HG03103 (cell line): ENCODE measurements around the gene APOL2.
"Not testable (repeated sequence)": the region's sequence is repeated elsewhere in the genome, so short reads cannot be mapped to it uniquely, and the experiment has no call there.

ENCODE experiments used
- ATAC-seq: cut with Tn5 transposase; IDR thresholded peaks from one replicate; pipeline ENCODE4 v1.9.1; 2021; ENCODE audit warnings: low read depth; ENCODE audit not compliant: unreplicated experiment

APOL2 gene

GRCh38 chr22:36225333-36225922 lies 13.9 kb downstream of the APOL2 start:
- no peak for ATAC-seq

- ATAC-seq, result no peak
These were observed 15.1 kb downstream of the APOL2 start for GRCh38 chr22:36224245-36224644.

GRCh38 chr22:36223504-36223903 lies 15.8 kb downstream of the APOL2 start:
- ATAC-seq, result no peak

- ATAC-seq, result no peak
These were observed 16.4 kb downstream of the APOL2 start for GRCh38 chr22:36222887-36223450.

GRCh38 chr22:36221799-36222751 lies 17.3 kb downstream of the APOL2 start:
- no peak for ATAC-seq

- ATAC-seq, result no peak
These were observed 18.8 kb downstream of the APOL2 start for GRCh38 chr22:36220451-36220921.

- ATAC-seq, result no peak
These were observed 20.6 kb downstream of the APOL2 start for GRCh38 chr22:36218648-36219193.

GRCh38 chr22:36215981-36216380 lies 23.3 kb downstream of the APOL2 start:
- ATAC-seq, result no peak

- no peak for ATAC-seq
These were observed 25.7 kb downstream of the APOL2 start for GRCh38 chr22:36213586-36213985.

GRCh38 chr22:36212901-36213300 lies 26.4 kb downstream of the APOL2 start:
- no peak for ATAC-seq

GRCh38 chr22:36211237-36211861 lies 28.0 kb downstream of the APOL2 start:
- no peak for ATAC-seq

GRCh38 chr22:36210224-36210623 lies 29.1 kb downstream of the APOL2 start:
- no peak for ATAC-seq

- ATAC-seq, result not testable (repeated sequence)
These were observed 29.8 kb downstream of the APOL2 start for GRCh38 chr22:36209488-36209908.

GRCh38 chr22:36208914-36209313 lies 30.4 kb downstream of the APOL2 start:
- no peak for ATAC-seq

GRCh38 chr22:36208162-36208765 lies 31.1 kb downstream of the APOL2 start:
- ATAC-seq, result no peak

GRCh38 chr22:36206255-36206654 lies 33.1 kb downstream of the APOL2 start:
- ATAC-seq, result no peak

GRCh38 chr22:36205573-36205972 lies 33.8 kb downstream of the APOL2 start:
- not testable (repeated sequence) for ATAC-seq

GRCh38 chr22:36204632-36205015 lies 34.7 kb downstream of the APOL2 start:
- ATAC-seq, result no peak

GRCh38 chr22:36204001-36204631 lies 35.2 kb downstream of the APOL2 start:
- no peak for ATAC-seq

GRCh38 chr22:36203441-36203840 lies 35.9 kb downstream of the APOL2 start:
- ATAC-seq, result not testable (repeated sequence)
